Astrocyte of the spinal cord (primary cell): ENCODE measurements around the gene COL8A1.

Experiments used
- DNase-seq: peaks from one replicate; pipeline ENCODE4 v3.0.0; 2011; ENCODE audit warnings: low read depth, low spot score
- H3K4me3 ChIP-seq: 2 replicates; pipeline ENCODE4 v1.5.1; 2011; ENCODE audit warnings: low read depth, mild to moderate bottlenecking, low read length, moderate library complexity
- CTCF ChIP-seq: IDR thresholded peaks from 2 replicates; pipeline ENCODE4 v1.5.1; 2012; ENCODE audit warnings: low read depth, mild to moderate bottlenecking, low read length, inconsistent platforms
- in situ Hi-C: cut with HindIII; loops from 2 replicates; pipeline ENCODE4 v1.10.0; 2017; ENCODE audit warnings: low sequenced_read_pairs

The COL8A1 gene

GRCh38 chr3:99627062-99627826 lies 11.2 kb upstream of the COL8A1 start:
- DNase-seq = peak; percentile 28
- peak; percentile 17 for TF ChIP-seq CTCF
- H3K4me3 ChIP-seq = no peak overlapping the region
- in situ Hi-C loops = no loop called here

GRCh38 chr3:99630815-99631214 lies 7.6 kb upstream of the COL8A1 start:
- in situ Hi-C loops = no loop called here
- TF ChIP-seq CTCF = no peak
- DNase-seq = no peak
- no peak overlapping the region for H3K4me3 ChIP-seq

- in situ Hi-C loops = no loop called here
Measured at GRCh38 chr3:99633887-99634558, 4.4 kb upstream of the COL8A1 start.

GRCh38 chr3:99634881-99635280 lies 3.5 kb upstream of the COL8A1 start:
- TF ChIP-seq CTCF = no peak
- no peak for DNase-seq
- H3K4me3 ChIP-seq = no peak overlapping the region
- in situ Hi-C loops = no loop called here

More at GRCh38 chr3:99633887-99634558, 4.4 kb upstream of the COL8A1 start:
- no peak for DNase-seq
- no peak overlapping the region for H3K4me3 ChIP-seq
- TF ChIP-seq CTCF = no peak

- TF ChIP-seq CTCF = no peak
- DNase-seq = no peak
- in situ Hi-C loops = no loop called here
- H3K4me3 ChIP-seq = no peak overlapping the region
Measured at GRCh38 chr3:99635348-99635747, 3.0 kb upstream of the COL8A1 start.

- TF ChIP-seq CTCF = peak; percentile 29
- peak overlapping the region; percentile 75 for H3K4me3 ChIP-seq
- DNase-seq = no peak
- in situ Hi-C loops = no loop called here
Measured at GRCh38 chr3:99637016-99637367, 1.4 kb upstream of the COL8A1 start.
